ENCODE results near the gene GOPC.

GRCh38 chr6:117512056-117512828, 90.1 kb downstream of the GOPC start:
- TF ChIP-seq CTCF (IDR thresholded peaks at IDR 0.05; ENCODE audit: control extremely low read depth in 1 of 3, insufficient read depth in 1 of 3, low read depth in 1 of 3, low read length in 3 of 3) = no peak
- no peak for TF ChIP-seq ATF2 (IDR thresholded peaks at IDR 0.05; ENCODE audit: low read length)
- TF ChIP-seq ZNF274 (IDR thresholded peaks at IDR 0.05; ENCODE audit: borderline replicate concordance, extremely low read depth, low read length) = no peak
- TF ChIP-seq POLR2A (IDR thresholded peaks at IDR 0.05; ENCODE audit: control extremely low read depth in 1 of 2, low read depth in 2 of 2, low read length in 2 of 2) = no peak
- TF ChIP-seq CHD2 (IDR thresholded peaks at IDR 0.05; ENCODE audit: low read length) = no peak
- no peak for TF ChIP-seq POLR2AphosphoS5 (IDR thresholded peaks at IDR 0.05; ENCODE audit: low read depth, low read length)
- no peak for TF ChIP-seq HDAC6 (IDR thresholded peaks at IDR 0.05; ENCODE audit: low read depth, low read length)
- TF ChIP-seq FOSL1 (IDR thresholded peaks at IDR 0.05; ENCODE audit: insufficient read depth, low read depth, low read length) = no peak
- TF ChIP-seq CHD7 (IDR thresholded peaks at IDR 0.05; ENCODE audit: insufficient replicate concordance, low read length) = no peak
- TF ChIP-seq EP300 (IDR thresholded peaks at IDR 0.05; ENCODE audit: borderline replicate concordance in 1 of 2, low read depth in 2 of 2, low read length in 2 of 2) = no peak
